LoVo (cell line): ENCODE measurements around the gene MTMR1.
A peak's percentile ranks its signal among the peaks of the same experiment; 100 is the strongest.

Experiments used
- DNase-seq: peaks from one replicate; pipeline ENCODE4 v3.0.0-alpha.2; 2016; ENCODE audit warnings: low spot score

Gene MTMR1

DNA sequence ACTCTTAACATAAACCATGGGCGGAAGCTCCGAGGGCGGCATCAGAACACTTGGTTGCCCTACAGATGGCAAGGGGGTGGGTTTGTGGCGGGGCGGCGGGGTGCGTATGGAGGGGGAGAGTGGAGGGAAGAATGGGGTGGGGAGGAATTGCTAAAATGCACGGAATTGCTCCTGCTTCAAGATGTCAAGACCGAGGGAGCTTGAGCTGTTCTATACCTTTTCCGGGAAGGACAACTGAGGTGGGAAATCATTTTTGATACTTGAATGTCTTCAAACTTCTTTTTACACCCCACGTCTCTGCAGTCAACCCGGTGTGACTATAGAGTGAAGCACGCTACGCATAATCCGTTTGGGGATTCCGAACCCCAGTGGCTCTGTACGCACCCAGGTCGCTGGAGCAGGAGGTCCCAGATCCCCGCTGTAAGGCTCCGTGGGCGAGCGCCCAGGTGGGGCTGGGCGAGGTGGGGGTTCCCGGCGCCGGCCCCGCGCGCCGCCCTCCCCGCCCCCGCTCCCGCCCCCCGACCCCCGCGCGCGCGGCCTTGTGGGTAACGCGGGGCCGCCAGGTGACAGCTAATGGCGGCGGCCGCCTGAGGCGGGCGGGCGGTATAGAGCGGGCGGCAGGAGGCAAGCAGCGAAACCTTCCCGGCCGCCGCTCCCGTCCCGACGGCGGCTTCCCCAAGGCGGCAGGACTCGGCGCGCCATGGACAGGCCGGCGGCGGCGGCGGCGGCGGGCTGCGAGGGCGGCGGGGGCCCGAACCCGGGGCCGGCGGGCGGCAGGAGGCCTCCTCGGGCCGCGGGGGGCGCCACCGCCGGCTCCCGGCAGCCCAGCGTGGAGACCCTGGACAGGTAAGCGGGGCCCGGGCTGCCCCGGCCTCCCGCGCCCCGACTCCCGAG is at the start of gene MTMR1:
Gene MTMR1 (plus strand): TSS at position 566 of the 894 bp plus-strand sequence. CDS start 135 bp downstream, at position 701.
- DNase-seq = peak; percentile 16

DNA sequence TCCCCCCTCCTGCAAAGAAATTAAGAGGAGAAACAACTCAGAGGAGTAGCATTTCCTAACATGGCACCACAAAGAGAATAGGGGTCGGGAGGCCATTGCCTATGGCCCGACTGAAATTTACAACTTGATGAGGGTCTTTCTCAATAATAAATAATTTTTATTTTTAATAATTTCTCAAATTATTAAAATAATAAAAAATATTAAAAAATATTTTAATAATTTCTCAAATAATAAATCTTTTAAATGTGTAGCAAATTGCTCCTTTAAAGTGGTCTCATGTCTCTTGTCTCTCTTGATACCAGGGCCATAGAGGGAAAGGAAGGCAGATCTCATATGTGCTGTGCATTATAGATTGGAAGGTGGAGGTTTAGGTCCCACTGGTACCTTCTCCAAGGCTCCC is 49.2 kb upstream of the MTMR1 start:
- DNase-seq = no peak

DNA sequence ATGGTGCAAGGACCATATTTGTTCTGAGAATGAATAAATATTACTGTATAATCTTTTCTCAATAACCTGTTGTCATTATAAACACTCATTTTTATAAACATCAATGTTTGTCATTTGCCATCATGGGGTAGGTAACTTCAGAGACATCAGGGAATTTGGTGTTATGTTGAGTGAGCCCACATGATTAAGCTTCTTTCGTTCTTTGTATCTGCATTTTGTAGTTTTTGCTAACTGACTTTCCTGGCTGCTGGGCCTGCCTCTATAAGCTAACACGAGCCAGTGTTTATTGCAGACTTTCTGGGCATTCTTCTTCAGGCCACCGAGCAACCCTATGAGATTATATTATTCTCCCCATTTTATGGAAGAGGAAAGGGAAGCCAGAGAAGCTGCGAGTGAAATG is 48.8 kb upstream of the MTMR1 start:
- DNase-seq = no peak

DNA sequence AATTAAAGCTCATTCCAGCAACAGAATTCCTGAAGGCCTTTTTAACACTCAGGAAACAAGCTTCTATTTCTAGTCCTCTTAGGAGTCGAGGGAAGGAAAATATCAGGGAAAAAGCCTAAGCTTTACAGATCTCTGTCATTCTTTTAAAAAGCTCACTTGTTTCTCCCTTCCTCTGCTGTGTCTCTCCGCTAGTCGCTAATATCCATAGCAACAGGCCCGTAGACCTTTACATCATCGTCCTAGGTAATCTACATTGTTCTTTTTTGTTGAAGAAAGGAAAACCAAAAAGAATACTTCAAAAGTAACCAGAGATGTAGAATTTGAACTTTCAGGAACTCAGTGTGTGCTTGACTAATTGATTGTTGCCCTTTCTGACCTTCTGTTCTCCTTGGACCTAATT is 45.9 kb upstream of the MTMR1 start:
- DNase-seq = no peak

DNA sequence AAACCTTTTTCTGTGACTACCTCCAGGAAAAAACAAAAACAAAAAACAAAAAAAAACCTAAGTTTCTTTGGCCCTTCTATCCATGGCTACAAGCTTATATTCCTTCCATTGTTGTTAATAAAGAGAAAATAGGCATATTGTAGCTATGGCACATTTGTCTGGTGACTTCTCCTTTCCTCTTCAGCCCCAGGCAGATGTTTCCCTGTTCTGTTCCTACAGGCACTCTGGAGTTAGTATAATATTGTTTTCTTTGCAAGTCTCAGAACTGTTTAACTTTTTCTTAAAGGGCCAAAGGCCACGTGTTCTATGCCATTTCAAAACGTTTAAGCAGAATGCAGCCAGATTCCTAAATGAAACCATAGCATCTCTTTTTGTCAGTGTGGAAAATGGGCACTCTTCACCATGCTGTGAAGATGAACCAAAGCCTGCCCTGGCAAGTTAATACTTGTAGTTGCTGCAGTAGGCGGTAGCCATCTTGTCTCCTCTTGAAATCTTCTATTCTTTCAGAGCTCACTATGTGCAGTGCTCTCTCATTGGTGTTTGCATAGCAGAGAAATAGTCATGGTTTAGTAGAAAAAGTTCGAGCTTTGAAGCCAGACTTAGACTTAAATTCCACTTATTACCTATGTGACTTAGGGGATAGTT is 44.8 kb upstream of the MTMR1 start:
- no peak for DNase-seq

DNA sequence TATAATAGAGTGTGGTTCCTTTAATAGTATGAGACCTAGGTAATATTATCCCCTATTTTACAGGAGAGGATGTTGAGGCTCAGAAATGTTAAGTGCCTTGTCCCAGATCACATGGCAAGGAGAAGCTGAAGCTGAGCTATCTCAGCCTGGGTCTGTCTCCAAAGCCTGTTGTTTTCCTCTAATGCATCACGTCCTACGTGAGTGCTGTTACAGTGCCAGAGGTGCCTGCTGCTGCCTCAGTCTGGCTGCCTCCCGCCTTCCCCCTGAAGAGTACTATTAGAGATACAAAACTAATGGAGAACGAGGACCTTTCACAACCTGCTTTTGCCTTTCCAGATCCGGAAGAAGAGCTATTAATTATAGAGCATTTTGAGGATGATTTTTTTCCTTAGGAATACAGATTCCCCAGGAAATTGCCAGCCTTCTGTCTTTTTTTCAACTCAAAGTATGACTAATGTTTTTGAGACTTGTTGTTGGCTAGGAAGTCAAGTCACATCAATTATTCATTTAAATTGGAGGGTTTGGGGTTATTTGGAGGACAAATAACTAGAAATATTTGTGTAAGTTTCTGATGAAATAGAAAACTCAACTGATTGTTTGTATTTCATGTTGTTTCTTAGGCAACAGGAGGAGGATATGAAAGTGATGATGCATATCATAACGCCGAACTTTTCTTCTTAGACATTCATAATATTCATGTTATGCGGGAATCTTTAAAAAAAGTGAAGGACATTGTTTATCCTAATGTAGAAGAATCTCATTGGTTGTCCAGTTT is 43.9 kb upstream of the MTMR1 start:
- no peak for DNase-seq

DNA sequence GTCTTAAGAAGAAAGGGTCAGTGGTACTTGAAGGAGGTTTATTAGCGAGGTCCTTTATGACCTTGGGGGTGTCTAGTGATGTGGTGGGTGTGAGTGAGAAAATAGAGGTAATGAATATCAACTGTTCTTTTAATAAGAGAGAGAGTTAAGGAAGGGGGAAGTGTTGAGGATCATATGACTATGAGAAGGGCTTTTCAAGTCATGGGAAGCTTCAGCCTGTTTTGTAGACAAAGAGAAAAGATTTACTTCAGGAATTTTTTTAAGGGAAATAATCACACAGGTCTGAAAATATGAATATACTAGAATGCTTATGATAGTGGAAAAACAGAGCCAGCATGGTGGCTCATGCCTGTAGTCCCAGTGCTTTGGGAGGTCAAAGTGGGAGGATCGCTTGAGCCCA is 41.3 kb upstream of the MTMR1 start:
- no peak for DNase-seq

DNA sequence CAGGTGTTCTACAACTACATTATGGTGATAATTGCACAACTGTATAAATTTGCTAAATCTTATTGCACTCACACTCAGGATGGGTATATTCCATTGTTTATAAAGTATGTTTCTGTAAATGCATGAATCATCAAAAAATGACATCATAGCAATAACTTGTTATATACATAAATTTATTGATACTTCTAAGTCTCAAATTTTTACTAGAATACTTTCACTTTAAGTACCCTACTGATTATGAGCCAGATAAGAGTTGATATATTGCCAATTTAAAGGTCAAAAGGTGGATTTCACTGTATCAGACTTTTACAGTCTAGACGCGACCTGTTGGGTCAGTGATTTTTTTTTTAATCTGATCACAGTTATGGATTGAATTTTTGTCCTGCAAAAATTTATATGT is 37.4 kb upstream of the MTMR1 start:
- no peak for DNase-seq

DNA sequence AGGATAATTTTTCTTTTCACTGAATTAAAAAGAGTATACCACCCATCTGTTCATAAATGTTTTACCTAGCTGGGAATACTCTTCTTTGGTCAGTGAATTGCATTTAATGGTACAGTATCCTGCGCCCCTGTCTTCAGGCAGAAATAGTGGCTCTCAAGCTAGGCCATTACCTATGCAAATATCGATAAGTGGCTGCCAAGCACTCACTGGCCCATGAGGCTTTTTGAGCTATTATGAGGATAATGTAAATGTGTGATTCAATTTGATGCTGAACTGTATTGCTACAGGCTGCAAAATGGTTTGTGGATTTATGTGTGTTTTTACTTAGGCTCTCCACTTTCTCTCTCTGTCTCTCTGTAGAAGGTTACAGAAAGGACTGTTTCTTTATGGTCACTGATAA is 30.1 kb upstream of the MTMR1 start:
- no peak for DNase-seq

DNA sequence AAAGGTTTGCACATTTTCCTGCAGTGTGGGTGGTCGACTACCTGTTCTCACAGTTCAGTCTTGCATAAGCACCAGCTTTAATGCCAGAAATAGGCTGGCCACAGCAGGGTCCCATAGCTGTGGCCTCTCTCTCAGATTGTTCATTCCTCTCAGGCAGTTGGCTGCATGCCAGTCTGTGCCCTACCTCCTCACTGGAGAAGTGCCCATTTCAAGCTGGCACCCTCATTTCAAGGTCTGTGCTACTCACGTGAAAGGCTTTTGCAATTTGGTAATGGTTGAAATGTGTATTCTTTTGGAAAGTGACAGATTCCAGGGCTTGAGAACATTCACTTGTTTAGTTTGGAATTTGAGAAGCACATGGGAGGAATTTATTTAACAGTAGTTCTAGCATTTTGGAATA is 28.9 kb upstream of the MTMR1 start:
- DNase-seq = no peak

DNA sequence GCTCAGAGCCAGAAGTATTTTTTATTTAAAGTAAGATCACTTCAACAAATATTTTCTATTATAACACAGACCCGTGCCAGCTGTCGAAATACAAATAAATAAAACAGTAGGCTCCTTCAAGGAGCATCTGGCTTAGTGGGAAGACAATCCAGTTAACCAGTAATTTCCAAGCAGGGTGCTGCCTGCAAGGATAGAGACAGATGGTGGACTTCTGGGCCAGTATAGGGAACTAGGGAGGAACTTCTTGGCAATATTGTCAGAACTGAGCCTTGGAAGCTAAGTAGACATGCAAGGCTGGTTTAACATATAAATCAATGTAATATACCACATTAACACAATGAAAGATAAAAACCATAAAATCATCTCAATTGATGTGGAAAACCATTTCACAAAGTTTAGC is 17.0 kb upstream of the MTMR1 start:
- DNase-seq = no peak

DNA sequence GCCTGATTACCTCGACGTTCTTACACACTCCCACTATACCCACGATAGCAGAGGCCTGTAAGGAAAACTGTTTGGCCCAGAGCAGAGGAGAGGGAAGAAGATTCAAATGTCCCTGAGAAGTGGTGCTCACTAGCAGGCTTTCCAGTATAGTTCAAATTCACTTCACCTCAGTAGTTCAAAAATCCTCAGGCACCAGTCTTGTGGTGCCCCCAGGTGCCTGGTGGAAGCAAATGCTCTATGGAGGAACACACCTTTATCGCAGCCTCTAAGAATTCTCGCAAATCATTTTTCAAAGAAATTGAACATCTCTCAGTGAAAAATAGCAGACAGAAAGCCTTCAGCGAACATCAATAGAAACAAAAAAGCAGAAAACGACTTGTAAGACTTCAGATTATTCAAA is 12.2 kb upstream of the MTMR1 start:
- DNase-seq = no peak

DNA sequence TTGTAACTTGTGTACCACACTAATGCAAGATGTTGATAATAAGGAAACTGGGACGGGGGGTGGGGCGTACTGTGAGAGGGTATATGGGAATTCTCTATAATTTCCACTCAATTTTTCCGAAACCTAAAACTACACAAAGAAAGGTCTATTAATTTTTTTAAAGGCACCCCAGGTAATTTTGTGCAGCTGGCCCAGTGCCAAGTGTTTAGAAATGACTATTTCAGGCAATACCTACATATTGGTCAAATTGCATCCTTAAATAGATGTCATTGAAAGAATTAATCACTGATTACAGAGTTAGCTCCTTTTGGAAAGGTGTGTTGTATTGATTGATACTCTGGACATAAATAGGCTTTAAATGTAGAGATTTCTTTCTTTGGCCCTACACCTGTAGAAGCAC is 10.1 kb upstream of the MTMR1 start:
- DNase-seq = no peak

DNA sequence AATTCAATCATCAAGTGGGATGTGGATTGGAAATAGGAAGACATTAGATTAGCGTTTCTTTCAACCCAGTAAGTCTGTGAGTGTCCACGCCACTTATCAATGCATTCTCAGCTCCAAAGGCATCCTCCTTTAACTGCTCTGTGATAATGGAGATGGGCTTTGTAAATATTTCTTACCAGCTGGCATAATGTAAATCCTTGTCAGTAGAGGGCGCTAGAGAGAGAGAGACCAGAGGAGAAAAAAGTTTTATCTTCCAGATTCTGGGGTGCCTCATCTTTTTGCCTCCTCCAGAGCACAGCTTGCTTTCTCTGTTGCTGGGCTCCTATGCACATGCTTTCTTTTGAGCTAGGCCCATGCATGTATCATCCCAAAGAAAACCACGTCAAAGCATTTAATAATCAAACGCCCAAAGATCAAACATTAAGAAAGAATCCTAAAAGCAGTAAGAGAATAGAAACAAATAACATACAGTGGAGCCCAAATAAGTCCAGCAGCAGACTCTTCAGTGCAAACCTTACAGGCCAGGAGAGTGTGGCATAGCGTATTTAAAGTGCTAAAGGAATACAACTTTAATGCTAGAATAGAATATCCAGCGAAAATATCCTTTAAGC is 9.6 kb upstream of the MTMR1 start:
- peak; percentile 7 for DNase-seq

DNA sequence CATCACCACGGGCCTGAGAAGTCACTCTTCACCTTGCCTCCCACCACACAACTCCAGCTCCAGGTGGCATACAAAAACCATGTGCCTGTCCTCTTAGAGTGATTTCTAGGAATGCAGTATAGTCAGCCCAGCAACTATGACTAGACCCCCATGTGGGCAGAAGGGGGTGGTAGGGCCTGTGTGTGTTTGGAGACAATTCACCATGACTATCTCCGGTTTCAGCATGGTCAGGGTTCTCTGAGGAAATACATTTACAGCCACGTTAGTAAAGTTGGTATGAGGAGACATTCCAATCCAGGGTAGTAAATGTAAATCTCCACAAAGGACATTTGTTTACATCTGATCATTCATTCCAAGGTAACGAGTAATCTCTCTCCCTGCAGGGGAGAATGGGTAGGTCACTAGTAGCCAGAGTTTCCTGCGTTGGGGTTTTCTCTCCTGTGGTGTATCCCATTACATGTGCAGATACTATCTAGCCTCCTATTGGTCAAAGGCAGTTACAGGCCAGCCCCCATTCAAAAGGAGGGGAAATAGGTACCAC is 4.2 kb upstream of the MTMR1 start:
- DNase-seq = peak; percentile 47

DNA sequence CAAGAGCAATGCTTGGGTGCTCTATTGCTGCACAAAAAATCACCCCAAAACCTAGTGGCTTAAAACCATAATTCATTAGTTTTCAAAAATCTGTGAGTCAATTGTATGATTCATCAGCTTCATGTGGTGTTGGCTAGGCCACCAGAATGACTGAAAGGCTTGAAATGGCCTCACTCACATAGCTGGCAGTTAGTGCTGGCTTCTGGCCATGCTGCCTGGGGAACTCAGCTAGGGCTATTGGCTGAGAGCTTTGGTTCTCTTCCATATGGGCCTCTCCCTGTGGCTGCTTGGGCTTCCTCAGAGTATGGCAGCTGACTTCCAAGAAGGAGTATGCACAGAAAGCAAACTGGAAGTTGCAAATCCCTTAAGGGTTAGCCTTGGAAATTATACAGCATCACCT is 3.1 kb upstream of the MTMR1 start:
- DNase-seq = peak; percentile 15

DNA sequence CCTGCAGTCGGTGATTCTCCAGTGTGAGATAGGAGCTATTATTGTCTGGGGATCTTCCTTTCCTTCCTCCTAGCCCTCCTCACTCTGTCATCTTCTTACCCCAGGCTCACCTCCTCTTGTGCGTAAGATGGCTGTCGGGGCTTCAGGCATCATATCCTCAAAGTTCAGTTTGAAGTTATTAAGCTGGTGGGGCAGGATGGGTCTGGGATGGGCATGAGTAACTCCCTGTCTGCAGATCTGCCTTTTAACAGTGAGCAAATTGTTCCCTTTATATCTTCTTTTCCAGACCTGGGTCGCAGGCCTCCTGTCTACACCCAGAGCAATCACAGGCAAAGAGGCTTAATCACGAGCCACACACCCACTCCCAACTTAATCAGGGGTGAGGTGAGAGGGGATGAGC is 900 bp upstream of the MTMR1 start:
- no peak for DNase-seq

DNA sequence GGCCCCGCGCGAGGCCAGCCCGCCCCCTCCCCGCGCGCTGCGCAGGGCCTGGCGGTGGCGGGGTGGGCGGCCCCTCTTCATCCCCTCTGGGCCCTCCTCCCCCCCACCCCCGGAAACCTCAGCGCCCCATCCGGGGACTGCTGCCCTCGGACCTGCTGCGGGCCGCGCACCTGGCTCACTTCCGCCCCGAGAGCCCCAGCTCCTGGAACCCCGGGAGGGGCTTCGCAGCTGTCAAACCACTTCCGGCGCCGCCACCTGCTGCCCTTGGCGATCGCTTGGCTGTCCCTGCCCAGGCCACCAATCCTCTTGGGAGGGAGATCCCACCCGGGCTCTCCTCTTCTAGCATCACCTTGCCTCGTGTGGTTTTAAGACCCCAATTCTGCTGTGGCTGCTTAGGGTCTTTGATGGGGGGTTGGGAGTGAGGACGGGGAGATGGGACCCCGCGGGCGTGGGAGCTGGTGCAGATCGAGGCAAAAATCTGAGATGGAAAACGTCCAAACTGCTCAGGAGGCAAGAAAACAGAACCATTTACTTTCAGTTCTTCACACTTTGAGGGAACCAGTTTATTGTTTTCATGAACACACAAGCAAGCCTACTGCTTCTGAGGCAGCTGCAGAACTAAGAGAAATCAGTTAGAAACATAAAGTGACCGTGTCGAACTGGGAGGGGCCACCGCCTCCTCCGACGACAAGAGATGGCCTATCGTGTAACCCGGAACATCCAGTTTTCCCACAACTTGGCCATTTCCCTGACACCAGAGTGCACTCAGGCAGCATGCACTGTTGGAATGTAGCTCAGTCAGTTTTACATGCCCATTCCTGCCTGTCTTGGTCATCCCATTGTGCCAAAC is 754 bp downstream of the MTMR1 start:
- DNase-seq = peak; percentile 50

DNA sequence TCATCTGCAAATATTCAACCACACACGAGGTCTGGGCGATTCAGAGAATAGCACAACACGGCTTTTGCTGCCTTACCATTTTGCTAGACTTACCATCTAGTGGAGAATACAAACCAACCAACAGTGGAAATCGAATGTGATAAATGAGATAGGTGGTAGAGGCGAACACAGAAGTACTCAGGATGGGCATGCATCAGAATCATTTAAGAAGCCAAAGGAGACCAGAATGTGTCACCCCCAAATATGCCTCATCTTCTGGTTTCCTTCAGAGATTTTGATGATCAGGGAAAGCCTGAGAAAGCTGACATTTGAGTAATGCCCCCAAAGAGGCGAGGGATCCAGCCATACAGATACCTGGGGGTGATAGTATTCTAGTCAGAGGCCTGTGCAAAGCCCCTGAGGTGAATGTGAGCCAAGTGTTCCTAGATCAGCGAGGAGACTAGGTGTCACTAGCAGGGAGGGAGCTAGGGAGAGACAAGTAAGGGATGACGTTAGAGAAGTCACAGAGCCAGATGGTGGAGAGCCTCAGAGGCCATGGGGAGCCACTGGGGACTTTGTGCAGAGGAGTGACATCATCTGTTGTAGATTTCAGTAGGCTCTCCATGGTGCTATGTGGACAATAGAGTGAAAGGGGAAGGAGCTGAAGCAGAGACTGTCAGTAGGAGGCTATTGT is 1.7 kb downstream of the MTMR1 start:
- DNase-seq = no peak

DNA sequence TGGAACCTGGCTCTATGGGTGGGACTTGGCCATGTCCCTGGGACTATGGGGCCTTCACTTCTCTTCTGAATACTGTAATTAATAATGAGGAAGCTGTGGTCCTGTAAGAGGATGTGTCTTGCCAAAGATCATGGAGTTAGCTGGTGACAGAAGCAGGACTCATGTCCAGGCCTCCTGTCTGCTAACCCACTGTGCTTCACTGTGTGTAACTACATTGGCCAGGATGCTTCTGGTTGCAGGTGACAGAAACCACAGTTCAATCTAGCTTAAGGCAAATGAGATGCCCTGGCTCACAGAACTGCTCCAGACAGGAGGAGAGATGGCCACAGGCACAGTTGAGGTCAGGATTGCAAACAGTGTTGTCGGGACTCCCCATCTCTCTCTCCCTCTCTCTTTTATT is 3.1 kb downstream of the MTMR1 start:
- no peak for DNase-seq

DNA sequence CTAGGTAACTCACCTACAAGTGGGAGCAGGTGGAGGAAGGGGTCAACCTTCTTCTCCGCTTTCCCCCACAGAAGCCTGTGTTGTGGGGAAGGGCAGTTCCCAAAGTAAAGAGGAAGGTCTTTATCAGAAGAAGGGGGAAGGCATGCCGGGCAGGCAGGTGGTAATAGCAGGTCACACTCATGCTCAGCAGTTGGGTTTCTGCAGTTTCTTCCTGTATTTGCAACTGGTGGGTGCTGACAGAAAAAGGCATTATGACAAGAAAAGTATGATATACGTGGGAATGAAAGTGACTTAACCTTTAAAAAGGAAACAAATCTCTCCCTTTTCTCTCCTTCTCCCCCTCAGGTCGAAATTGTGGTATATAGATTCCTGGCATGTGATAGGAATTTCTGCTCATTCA is 3.7 kb downstream of the MTMR1 start:
- DNase-seq = no peak
